ENCODE measurements around the gene GLYATL1.

Gene GLYATL1

GRCh38 chr11:58921778-58922390, 17.4 kb upstream of the GLYATL1 start:
- Histone ChIP-seq H3K9me3 (ENCODE audit: low read depth, low read length) (no peaks in the 10 kb centered on the region), H3K4me3 (no peak overlapping the region), H3K27ac (no peak overlapping the region), H3K9ac (ENCODE audit: insufficient read length) (no peak overlapping the region), H3K36me3 (ENCODE audit: insufficient read depth, low read length) (no peaks in the 10 kb centered on the region)
- TF ChIP-seq FOXP2 (optimal IDR thresholded peaks at IDR 0.05; ENCODE audit: control extremely low read depth, extremely low read length, insufficient read depth) (no peak), POLR2AphosphoS5 (IDR thresholded peaks at IDR 0.05; ENCODE audit: borderline replicate concordance, low read depth, low read length) (no peak), EZH2 (IDR thresholded peaks at IDR 0.05) (no peak)
- no peak for DNase-seq (ENCODE audit: low read depth, low spot score)

DNA sequence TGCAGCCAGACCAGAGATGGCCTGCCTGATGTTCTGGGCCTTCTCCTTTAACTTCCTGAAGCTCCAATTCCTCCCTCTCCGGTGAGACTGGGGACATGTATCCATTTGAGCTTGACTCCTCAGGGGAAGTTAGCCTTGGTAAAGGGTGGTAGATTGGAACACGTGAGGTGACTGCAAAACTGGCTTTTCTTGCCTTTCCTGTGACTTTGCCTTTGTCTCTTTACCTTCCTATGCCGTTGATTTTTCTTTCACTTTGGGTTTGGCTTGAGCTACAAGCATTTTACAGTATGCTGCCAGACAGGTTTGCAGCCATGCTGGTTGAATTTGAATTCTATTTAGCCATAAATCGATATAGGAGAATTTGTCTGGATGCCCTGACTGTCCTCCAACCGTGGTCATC, 16.8 kb upstream of the GLYATL1 start:
- H3K36me3 ChIP-seq (ENCODE audit: insufficient read depth, low read length): no peaks in the 10 kb centered on the region
- no peak overlapping the region for H3K27ac ChIP-seq
- H3K9me3 ChIP-seq (ENCODE audit: low read depth, low read length): no peaks in the 10 kb centered on the region
- DNase-seq (ENCODE audit: low read depth, low spot score): no peak
- no peak overlapping the region for H3K4me3 ChIP-seq
- TF ChIP-seq FOXP2 (optimal IDR thresholded peaks at IDR 0.05; ENCODE audit: control extremely low read depth, extremely low read length, insufficient read depth) (no peak), POLR2AphosphoS5 (IDR thresholded peaks at IDR 0.05; ENCODE audit: borderline replicate concordance, low read depth, low read length) (no peak), EZH2 (IDR thresholded peaks at IDR 0.05) (no peak)
- no peak overlapping the region for H3K9ac ChIP-seq (ENCODE audit: insufficient read length)

GRCh38 chr11:58923300-58923788, 15.9 kb upstream of the GLYATL1 start:
- Histone ChIP-seq H3K9me3 (ENCODE audit: low read depth, low read length) (no peaks in the 10 kb centered on the region), H3K36me3 (ENCODE audit: insufficient read depth, low read length) (no peaks in the 10 kb centered on the region), H3K9ac (ENCODE audit: insufficient read length) (no peak overlapping the region), H3K4me3 (no peak overlapping the region), H3K27ac (no peak overlapping the region)
- DNase-seq (ENCODE audit: low read depth, low spot score): no peak
- TF ChIP-seq FOXP2 (optimal IDR thresholded peaks at IDR 0.05; ENCODE audit: control extremely low read depth, extremely low read length, insufficient read depth): no peak
- TF ChIP-seq EZH2 (IDR thresholded peaks at IDR 0.05): no peak
- no peak for TF ChIP-seq POLR2AphosphoS5 (IDR thresholded peaks at IDR 0.05; ENCODE audit: borderline replicate concordance, low read depth, low read length)

- Histone ChIP-seq H3K4me3 (no peak overlapping the region), H3K9me3 (ENCODE audit: low read depth, low read length) (no peaks in the 10 kb centered on the region), H3K27ac (no peak overlapping the region), H3K36me3 (ENCODE audit: insufficient read depth, low read length) (no peaks in the 10 kb centered on the region), H3K9ac (ENCODE audit: insufficient read length) (no peak overlapping the region)
- no peak for DNase-seq (ENCODE audit: low read depth, low spot score)
- TF ChIP-seq POLR2AphosphoS5 (IDR thresholded peaks at IDR 0.05; ENCODE audit: borderline replicate concordance, low read depth, low read length) (no peak), FOXP2 (optimal IDR thresholded peaks at IDR 0.05; ENCODE audit: control extremely low read depth, extremely low read length, insufficient read depth) (no peak), EZH2 (IDR thresholded peaks at IDR 0.05) (no peak)
Measured at GRCh38 chr11:58924230-58924629, 15.1 kb upstream of the GLYATL1 start.

DNA sequence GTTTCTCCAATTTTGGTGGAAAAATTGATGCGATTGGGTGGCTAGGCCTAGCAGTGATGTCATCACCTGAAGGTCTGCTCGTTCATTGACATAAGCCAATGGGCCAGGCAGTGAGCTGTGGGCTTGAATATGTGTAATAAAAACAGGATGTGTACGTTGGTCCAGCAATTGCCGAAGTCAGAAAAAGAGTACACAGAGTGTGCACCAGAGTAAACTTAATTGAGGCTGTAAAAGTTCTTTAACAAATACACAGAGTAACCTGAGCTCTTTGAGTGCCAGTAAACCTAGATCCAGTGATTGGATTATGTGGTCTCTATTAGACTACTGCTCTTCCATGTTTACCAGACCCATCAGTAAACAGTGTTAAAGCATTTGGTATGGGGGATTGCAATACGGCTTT, 13.0 kb upstream of the GLYATL1 start:
- TF ChIP-seq EZH2 (IDR thresholded peaks at IDR 0.05) (no peak), POLR2AphosphoS5 (IDR thresholded peaks at IDR 0.05; ENCODE audit: borderline replicate concordance, low read depth, low read length) (no peak), FOXP2 (optimal IDR thresholded peaks at IDR 0.05; ENCODE audit: control extremely low read depth, extremely low read length, insufficient read depth) (no peak)
- Histone ChIP-seq H3K27ac (no peak overlapping the region), H3K4me3 (no peak overlapping the region), H3K9me3 (ENCODE audit: low read depth, low read length) (no peaks in the 10 kb centered on the region), H3K9ac (ENCODE audit: insufficient read length) (no peak overlapping the region), H3K36me3 (ENCODE audit: insufficient read depth, low read length) (no peaks in the 10 kb centered on the region)
- no peak for DNase-seq (ENCODE audit: low read depth, low spot score)

DNA sequence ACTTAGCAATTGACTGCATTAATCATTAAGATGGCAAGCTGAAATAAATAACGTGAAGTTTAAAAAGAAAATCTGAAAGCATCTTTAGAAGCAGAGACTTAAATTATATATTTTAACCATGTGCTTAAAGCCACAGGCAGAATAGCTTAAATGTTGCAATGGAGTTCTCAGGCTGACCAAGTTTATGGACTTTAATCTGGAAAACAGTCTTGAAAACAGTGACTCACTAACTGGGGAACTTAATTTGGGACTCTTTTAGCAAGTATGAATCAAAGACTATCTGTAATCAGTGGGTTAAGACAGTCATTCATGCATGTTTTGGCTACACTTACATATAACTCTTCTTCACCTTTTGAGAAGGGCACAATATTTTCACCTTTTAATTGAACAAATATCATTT, 12.6 kb upstream of the GLYATL1 start:
- no peak for DNase-seq (ENCODE audit: low read depth, low spot score)
- no peaks in the 10 kb centered on the region for H3K9me3 ChIP-seq (ENCODE audit: low read depth, low read length)
- TF ChIP-seq FOXP2 (optimal IDR thresholded peaks at IDR 0.05; ENCODE audit: control extremely low read depth, extremely low read length, insufficient read depth): no peak
- no peak for TF ChIP-seq EZH2 (IDR thresholded peaks at IDR 0.05)
- no peak for TF ChIP-seq POLR2AphosphoS5 (IDR thresholded peaks at IDR 0.05; ENCODE audit: borderline replicate concordance, low read depth, low read length)
- no peak overlapping the region for H3K4me3 ChIP-seq
- no peak overlapping the region for H3K9ac ChIP-seq (ENCODE audit: insufficient read length)
- no peak overlapping the region for H3K27ac ChIP-seq
- H3K36me3 ChIP-seq (ENCODE audit: insufficient read depth, low read length): no peaks in the 10 kb centered on the region

DNA sequence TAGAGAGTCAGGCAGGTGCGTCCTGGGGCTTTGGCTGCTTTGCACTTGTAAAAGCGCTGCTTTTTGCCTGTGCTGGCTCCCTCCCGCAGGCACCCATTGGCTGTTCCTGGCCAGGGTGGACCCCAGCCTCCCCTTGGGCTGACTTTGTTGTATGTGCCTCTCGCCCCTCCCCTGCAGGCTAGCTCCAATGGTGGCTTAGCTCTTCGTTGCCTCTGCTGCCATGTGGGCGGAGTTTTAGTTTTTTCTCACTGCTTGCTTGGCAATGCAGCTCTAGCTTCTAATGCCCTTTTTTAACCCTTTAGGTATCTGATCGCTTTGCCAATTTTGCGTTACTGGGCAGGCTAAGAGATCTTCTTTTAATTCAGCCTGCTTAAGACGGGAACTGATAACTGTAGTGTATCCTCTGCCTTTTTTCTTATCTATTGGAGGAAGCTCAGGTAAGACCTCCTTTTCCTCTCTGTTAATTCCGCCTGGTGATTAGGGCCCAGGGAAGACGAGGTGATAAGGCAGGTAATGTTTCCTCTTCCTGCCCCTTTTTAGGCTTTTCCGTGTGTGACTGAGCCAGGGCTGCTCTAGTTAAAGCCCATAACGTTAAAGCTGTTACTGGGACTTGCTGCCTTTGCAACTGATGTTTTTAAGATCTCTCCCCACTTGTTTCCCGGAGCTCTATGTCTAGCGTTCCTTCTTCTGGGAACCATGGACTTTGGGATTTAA, 11.7 kb upstream of the GLYATL1 start:
- Histone ChIP-seq H3K9me3 (ENCODE audit: low read depth, low read length) (no peaks in the 10 kb centered on the region), H3K36me3 (ENCODE audit: insufficient read depth, low read length) (no peaks in the 10 kb centered on the region), H3K27ac (no peak overlapping the region), H3K9ac (ENCODE audit: insufficient read length) (no peak overlapping the region), H3K4me3 (no peak overlapping the region)
- no peak for TF ChIP-seq POLR2AphosphoS5 (IDR thresholded peaks at IDR 0.05; ENCODE audit: borderline replicate concordance, low read depth, low read length)
- no peak for TF ChIP-seq FOXP2 (optimal IDR thresholded peaks at IDR 0.05; ENCODE audit: control extremely low read depth, extremely low read length, insufficient read depth)
- no peak for TF ChIP-seq EZH2 (IDR thresholded peaks at IDR 0.05)
- DNase-seq (ENCODE audit: low read depth, low spot score): no peak

DNA sequence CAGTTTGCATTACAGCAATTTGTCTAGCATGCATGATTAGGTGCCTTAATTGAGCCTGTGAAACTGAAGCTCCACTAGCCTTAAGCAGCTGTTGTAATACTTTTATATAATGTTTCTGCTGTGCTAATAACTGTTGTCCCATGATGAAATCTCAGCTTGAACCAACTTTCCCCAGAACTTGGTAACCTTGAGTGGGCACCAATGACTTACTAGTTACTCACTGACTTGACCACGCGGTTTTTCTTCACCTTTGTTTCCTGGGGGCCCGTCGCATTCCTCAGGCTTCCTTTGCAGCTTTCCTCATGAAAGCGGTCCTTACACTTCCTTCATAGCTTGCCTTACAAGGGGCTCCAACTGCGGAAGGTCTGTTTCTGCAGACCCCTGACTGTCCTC, 11.2 kb upstream of the GLYATL1 start:
- no peak overlapping the region for H3K27ac ChIP-seq
- H3K36me3 ChIP-seq (ENCODE audit: insufficient read depth, low read length): no peaks in the 10 kb centered on the region
- H3K4me3 ChIP-seq: no peak overlapping the region
- no peak overlapping the region for H3K9ac ChIP-seq (ENCODE audit: insufficient read length)
- TF ChIP-seq FOXP2 (optimal IDR thresholded peaks at IDR 0.05; ENCODE audit: control extremely low read depth, extremely low read length, insufficient read depth) (no peak), POLR2AphosphoS5 (IDR thresholded peaks at IDR 0.05; ENCODE audit: borderline replicate concordance, low read depth, low read length) (no peak), EZH2 (IDR thresholded peaks at IDR 0.05) (no peak)
- DNase-seq (ENCODE audit: low read depth, low spot score): no peak
- H3K9me3 ChIP-seq (ENCODE audit: low read depth, low read length): no peaks in the 10 kb centered on the region
